HG03558 (cell line): ENCODE results near the gene DAZAP1.
"Not testable (repeated sequence)": the region's sequence is repeated elsewhere in the genome, so short reads cannot be mapped to it uniquely, and the experiment has no call there.

Experiments used
- ATAC-seq: cut with Tn5 transposase; IDR thresholded peaks from one replicate; pipeline ENCODE4 v1.9.1; 2021; ENCODE audit warnings: moderate number of reproducible peaks; ENCODE audit not compliant: unreplicated experiment; ENCODE audit errors: extremely low read depth

Gene DAZAP1

DNA sequence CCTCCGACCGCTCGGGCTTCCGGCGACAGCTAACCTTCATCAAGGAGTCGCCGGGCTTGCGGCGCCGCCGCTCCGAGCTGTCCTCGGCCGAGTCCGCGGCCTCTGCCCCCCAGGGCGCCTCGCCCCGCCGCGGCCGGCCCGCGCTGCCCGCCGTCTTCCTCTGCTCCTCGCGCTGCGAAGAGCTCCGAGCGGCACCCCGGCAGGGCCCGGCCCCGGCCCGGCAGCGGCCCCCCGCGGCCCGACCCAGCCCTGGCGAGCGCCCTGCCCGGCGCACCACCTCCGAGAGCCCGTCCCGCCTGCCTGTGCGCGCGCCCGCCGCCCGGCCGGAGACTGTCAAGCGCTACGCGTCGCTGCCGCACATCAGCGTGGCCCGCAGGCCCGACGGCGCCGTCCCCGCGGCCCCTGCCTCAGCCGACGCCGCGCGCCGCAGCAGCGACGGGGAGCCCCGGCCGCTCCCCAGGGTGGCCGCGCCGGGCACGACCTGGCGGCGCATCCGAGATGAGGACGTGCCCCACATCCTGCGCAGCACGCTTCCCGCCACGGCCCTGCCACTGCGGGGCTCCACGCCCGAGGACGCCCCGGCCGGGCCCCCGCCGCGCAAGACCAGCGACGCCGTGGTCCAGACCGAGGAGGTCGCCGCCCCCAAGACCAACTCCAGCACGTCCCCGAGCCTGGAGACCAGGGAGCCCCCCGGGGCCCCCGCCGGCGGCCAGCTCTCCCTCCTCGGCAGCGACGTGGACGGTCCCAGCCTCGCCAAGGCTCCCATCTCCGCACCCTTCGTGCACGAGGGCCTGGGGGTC lies 62.1 kb downstream of the DAZAP1 start:
- no peak for ATAC-seq

DNA sequence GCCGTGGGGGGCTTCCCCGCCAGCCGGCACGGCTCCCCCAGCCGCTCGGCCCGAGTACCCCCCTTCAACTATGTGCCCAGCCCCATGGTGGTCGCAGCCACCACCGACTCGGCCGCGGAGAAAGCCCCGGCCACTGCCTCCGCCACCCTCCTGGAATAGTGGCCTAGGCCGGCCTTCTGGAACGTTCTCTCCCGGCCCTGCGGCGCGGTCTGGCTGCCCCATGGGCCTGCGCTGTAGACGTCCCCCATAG lies 62.6 kb downstream of the DAZAP1 start:
- ATAC-seq: no peak

- no peak for ATAC-seq
Measured at GRCh38 chr19:1470305-1471009, 63.1 kb downstream of the DAZAP1 start.

GRCh38 chr19:1471010-1471514 lies 63.7 kb downstream of the DAZAP1 start:
- no peak for ATAC-seq

- ATAC-seq: no peak
Measured at GRCh38 chr19:1471515-1472160, 64.3 kb downstream of the DAZAP1 start.

GRCh38 chr19:1472231-1473084 lies 65.1 kb downstream of the DAZAP1 start:
- ATAC-seq: no peak

GRCh38 chr19:1473085-1473851 lies 65.9 kb downstream of the DAZAP1 start:
- no peak for ATAC-seq

- ATAC-seq: no peak
Measured at GRCh38 chr19:1474011-1474764, 66.8 kb downstream of the DAZAP1 start.

DNA sequence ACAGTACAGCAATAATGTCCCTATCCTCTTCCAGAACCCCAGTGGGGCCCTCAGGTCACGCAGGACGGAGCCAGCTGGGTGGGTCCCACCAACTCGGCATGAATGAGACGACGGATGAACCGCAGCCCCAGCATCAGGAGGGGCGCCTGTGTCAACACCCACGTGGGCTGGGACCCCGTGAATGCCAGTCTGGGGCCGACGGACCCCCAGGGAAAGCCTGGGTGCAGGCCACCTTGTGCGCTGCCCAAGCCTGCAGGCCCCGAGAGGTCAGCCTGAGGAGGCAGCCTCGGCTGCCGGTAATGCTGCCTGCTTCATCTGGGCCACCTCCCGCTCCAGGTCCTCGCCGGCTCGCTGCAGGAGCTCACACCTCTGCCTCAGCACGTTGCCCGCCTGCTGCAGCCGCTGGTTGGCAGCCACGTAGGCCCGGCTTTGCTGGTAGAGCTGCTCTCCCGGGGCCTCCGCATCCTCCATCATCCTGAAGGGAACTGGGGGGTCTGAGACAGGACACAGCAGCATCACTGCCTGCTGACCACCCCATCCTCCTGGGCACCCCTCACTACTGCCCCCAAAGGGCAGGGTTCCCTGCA lies 67.5 kb downstream of the DAZAP1 start:
- no peak for ATAC-seq

GRCh38 chr19:1475751-1476437 lies 68.5 kb downstream of the DAZAP1 start:
- ATAC-seq: no peak

- ATAC-seq: not testable (repeated sequence)
Measured at GRCh38 chr19:1477056-1477455, 69.7 kb downstream of the DAZAP1 start.

DNA sequence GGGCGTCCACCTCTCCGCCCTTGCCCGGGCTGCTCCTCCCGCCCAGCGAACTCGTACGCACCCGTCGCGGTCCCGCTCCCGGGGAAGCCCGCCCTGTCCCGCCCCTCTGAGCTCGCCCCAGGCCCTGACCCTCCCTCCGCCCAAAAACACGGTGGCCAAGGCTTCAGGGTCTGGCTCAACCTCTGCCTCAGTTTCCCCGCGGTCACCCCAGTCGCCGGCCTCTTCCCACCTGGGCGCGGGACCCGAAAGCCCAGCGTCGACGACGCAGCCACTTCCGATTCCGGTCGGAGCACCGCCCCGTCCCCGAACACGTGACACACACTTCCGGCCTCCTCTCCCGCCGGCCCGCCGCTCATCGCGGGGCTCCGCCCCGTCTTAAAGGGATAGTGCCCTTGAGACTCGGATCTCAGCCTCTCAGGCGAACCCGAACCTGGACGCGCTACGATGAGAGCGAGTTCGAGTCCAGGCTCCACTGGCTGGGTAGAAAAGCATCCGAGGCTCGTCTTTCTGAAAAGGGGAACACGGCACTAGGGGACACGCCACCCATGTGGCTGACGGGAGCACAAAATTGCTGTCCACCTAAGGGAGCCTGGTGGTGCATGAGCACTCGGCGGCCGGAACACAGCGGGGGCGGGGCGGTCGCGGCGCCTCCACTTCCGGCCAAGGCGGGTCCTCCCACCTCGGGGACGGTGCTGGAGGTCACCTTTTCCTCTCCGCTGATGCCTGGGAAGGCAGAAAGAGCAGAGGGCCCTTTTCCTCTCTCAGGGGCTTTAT lies 71.7 kb downstream of the DAZAP1 start, which contains the start of gene C19orf25:
Gene C19orf25, minus strand, starts transcription at position 282 of the 774 bp plus-strand sequence. CDS start 312 bp downstream, outside the sequence.
- no peak for ATAC-seq

DNA sequence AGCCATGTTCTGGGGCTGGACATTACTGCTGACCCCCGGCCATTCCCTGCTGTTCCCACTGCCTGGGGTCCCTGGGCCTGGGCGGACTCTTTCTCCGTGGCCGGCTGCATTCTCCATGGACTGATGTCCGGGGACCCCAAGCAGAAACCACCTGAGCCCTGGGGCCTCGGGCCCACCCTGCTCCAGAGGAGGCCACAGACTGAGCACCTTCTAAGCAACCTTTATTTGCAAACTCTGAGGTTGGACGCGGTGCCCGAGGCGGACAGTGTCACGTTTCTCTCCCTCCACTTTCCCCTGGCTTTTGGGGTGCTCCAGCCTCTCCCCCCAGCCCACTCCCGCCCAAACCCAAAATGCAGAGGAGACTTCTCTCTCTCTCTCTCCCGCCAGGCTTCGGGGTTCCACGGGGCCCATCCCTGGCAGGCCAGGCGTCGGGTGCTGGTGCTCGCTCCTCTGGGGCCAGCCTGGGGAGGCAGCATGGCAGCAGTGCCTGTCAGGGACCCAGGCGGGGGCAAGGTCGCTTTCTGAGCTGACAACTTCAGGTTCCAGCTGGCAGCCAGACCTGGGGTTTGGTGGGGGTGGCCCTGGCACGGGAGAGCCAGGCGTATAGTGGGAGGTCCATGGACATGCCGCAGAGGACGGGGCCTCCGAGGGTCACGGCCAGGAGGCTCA lies 74.0 kb downstream of the DAZAP1 start:
- no peak for ATAC-seq

- ATAC-seq: no peak
Measured at GRCh38 chr19:1481893-1482360, 74.5 kb downstream of the DAZAP1 start.

DNA sequence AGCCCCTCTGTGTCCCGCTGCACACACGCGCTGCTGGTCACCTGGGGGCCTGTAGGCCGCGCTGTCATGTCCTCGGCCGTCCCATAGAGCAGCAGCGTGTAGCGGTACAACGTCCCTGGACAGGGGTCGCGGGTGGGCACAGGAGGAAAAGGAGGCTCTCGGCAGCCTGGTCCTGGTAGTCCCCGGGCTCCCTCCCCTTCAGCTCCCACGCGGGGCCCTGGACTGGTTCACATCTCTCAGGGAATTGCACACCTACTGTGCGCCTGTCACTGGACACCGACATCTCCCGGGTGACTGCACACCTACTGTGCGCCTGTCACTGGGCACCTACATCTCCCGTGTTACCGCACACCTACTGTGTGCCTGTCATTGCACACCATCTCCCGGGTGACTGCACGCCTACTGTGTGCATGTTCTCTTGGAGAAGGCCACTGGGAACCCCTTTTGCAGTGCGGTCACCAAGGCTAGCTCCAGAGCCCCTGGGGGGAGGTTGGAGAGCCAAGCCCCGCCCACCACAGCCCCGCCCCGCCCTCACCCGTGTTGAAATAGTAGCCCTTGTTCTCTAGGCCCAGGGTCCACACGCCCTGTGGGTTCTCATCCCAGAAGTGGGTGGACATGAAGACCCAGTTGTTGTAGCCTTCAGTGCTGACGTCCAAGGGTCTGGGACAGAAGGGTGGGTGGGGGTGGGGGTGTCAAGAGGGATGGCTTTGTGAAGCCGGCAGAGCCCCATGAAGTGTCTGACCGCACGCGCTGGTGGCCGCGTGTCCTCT lies 75.2 kb downstream of the DAZAP1 start:
- no peak for ATAC-seq
